ENCODE measurements around the gene ARF6.
"Not testable (repeated sequence)": the region's sequence is repeated elsewhere in the genome, so short reads cannot be mapped to it uniquely, and the experiment has no call there.

ARF6 gene

DNA sequence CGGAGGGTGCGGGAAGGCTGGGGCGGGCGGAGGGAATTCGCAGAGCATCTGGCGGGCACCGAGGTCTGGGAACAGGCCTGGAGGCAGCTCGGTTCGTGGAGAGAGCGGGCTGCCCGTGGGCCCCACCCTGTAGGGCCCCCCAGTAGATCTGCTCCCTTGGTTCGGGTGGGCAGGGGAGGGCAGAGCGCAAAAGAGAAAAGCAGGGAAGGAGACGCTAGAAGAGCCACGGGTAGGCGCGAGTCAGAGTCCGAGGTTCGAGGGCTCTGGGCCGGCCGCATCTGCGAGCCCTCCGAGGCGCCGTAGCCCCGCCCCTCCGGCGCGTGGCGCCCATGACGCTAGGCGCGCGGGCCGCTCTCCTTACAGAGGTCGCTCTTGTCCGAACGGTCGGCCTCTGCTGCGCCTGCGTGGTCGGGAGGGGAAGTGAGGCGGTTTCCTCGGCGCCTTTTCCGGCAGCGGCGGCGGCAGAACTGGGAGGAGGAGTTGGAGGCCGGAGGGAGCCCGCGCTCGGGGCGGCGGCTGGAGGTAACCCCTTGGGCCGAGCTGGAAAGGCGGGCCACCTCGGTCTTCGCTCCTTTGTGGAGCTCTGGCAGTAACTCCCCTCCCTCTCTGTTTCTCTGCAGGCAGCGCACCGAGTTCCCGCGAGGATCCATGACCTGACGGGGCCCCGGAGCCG, at the start of gene ARF6:
ARF6 (plus strand) TSS at position 447 of the 673 bp plus-strand sequence. CDS start 655 bp downstream, outside the sequence.
- DNase-seq (ENCODE audit: low read depth in 1 of 2, low spot score in 1 of 2): peak; percentile 89 to 97

DNA sequence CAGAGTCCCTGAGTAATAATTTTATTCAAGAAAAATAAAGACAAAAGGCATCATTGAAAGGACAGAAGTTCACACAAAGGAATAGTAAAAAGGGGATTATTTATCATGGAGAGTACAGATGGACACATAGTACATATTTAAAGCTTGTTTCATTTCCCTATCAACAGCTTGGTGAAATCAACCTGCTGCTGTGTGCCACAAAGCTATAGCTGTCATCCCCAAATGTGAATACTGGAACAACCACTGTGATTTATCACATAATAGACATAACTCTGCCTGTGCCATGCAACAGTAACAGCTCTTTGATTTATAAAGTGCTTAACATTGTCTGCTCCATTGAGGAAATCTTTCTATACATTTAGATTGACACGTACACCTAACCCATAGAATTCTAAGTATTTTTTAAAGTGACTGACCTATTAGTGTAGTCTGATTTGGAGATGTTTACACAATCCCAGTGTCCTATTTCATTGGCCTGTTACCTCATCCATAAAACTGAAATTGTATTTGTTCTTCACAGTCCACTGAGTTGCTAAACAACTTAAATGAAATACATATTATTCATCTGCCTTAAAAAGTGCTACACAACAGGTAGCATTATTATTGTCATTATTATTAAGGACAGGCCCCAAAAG, 43.6 kb upstream of the ARF6 start:
- no peak for DNase-seq (ENCODE audit: low read depth in 1 of 2, low spot score in 1 of 2)

DNA sequence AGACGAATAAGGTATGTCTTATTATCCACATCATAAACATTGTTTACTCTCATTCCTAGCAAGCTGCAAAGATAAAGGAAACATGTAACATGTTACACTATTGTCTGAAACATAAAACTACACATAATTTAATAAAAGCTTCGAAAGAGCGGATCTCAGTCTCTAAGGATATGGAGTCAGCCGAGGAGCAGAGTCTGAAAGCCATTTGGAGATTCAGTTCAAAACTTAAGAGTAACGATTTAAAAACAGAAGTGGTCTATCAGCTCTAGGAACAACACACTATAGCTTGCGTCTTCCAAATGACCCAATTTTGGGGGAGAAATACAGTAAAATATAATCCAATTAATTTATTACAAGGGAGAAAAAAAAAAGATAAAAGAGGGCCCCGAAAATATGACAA, 41.1 kb upstream of the ARF6 start:
- DNase-seq (ENCODE audit: low read depth in 1 of 2, low spot score in 1 of 2): no peak

DNA sequence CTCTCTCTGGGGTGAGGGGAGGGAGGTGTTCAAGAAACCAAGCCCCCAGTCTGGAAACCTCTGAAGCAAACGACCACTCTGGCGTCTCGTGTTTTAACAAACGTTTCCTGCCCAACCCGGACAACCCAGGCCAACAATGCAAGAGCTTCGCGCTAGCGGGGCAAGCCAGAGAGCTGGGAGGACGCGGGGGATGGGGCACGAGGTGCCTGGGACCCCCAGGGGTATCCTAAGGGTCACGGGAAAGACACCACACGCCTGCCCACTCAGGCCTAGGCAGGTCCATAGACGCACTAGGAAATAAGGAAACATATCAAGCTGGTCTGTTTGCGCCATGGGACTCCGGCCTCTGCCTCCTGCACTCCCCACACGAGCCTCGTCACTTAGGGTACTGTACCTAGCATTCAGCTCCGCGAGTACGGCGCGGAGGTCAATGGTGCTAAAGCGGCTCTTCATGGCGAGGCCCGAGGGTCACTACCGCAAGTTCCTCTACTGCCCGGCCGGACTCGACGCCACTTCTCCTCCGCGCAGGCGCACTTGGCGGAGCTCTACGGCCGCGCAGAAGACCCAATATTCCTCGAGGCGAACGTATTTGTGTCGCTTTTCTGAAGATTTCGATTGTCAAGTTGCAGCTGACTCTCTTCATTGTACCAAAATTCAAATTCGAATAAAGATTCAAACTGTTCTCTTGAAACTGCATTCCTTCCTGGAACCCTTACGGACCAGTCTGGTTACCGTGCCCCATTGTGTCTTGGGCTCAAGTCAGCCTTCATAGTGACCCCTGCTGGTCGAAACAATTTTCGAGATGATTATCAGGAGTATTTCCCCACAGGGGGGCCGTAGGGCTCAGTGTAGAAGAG, 40.4 kb upstream of the ARF6 start, which contains the start of gene NEMF:
NEMF (minus strand) TSS at position 488 of the 857 bp plus-strand sequence; CDS start at position 453, 35 bp downstream.
- peak; percentile 68 to 81 for DNase-seq (ENCODE audit: low read depth in 1 of 2, low spot score in 1 of 2)

DNA sequence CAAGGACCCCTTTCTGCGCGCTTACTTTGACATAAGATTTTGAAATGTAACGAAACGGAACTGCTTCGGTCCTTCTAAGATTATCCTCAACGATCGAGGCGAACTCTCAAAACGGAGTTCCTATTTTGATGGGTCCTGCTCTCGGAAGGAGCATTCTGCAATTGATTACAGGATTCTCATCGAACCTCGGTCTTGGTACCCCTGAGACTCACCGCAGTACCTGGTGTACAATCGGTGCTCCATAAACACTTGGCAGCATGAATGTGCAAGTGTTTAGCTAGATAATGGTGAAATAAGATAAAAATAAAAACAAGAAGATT, 39.8 kb upstream of the ARF6 start:
- no peak for DNase-seq (ENCODE audit: low read depth in 1 of 2, low spot score in 1 of 2)

DNA sequence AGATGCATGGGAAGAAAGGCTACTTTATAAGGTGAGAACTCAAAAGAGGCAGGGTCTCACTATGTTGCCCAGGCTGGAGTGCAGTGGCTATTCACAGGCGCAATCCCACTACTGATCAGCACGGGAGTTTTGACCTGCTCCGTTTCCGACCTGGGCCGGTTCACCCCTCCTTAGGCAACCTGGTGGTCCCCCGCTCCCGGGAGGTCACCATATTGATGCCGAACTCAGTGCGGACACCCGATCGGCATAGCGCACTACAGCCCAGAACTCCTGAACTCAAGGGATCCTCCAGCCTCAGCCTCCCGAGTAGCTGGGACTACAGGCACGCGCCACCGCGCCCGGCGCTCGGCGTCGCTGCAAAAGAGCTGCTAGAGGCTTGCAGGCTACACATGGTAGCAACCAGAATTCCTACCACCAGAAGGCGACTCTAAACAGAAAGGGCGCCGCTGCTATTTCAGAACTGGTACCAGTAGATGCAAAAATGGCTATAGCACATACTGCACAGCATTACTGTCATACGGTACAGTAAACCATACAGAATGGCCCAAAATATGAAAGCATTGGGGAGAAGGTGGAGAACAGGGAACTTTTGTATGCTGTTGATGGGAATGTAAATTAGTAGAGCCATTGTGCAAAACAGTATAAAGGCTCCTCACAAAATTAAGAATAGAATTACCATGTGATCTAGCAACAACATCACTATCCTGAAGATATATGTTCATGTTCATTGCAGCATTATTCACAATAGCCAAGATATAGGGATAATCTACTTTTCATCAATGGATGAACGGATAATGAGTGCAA, 39.1 kb upstream of the ARF6 start:
- peak; percentile 35 to 59 for DNase-seq (ENCODE audit: low read depth in 1 of 2, low spot score in 1 of 2)

DNA sequence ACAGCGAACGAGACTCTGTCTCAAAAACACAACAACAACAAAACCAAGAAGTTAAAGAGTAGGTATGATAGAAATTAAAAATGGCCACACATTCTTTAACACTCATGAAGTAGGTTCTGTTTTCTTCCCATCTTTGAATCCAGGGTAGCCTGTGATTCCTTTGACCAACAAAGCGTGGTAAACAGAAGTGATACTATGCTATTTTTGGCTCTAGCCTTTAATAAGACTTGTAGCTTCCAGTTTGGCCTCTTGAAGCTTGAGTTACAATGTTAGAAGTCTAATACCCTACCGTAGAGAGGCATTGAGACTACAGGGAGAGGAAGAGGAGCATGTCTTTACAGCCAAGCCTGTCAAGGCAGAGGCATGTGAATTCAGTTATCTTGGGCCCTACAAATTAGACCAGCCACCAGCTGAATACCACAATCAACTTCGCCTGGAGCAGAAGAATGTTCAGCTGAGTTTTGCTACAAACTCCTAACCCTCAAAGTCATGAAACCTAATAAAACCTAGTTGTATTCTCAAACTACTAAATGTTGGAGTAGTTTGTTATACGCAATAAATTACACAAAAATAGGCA, 35.4 kb upstream of the ARF6 start:
- no peak for DNase-seq (ENCODE audit: low read depth in 1 of 2, low spot score in 1 of 2)

DNA sequence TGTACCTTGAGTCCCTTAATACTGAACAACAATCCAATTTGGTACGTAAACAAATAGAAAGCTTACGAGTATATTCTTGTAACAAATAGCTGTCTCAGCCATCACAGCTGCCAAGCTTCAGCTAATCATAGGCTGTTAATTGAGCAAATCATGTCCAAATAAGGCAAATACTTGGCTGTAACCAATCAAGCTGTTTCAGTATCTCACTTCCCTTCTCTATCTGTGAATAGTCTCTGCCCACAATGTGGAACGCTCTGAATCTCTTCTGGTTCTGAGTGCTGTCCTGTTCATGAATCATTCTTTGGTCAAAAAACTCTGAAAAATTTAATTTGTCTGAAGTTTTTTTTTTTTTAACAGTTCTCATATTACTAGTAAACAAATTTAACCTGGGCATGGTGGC, 34.5 kb upstream of the ARF6 start:
- no peak for DNase-seq (ENCODE audit: low read depth in 1 of 2, low spot score in 1 of 2)

DNA sequence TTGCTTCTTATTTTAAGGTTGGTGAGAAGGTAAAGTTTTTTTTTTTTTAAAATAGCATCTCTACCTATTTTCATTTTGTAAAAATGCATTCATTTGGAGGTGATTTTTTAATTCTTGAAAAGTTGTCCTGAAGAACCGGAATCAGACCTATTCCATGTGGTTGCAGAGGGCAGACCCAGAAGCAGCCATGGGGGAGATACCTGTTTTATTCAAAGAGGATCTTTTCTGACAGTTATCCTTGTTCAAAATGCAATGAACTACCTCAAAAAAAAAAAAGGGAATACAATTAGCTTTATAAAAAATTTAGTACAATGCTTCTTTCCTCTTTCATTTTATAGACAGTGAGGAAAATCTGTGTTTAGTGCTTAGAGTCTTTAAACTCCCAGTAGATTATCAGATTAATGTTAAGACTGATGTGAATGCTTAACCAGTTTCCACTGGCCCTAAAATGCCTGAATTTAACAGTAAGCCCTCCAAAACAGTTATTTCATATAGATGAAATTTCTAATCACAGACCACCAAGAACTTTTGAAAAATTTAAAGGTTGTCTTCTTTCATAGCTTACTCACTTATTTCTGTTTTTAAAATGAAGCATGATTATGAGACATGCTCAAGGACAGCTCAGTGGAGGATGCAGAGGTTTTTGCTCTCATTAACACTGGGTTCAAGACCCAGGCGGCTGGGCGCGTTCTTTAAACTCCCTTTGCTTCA, 31.7 kb upstream of the ARF6 start:
- DNase-seq (ENCODE audit: low read depth in 1 of 2, low spot score in 1 of 2): no peak

DNA sequence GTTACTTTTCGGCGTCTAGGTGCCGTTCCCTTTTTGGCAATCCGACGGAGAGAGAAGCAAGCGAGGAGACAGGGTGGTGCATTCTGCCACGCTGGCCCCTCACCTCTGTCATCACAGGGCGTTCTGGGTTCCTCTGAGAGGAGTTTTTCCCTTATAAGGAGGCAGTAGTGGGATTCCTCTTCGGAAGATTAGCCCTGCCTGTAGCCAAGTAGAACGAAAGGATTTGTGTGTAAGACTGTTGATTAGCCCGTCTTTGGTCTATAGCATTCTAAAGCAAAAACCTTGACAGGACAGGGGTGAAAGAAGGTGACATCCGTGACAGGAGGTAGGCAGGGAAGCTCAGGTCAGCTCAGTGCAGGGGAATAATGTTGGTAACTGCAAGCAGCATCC, 31.2 kb upstream of the ARF6 start:
- DNase-seq (ENCODE audit: low read depth in 1 of 2, low spot score in 1 of 2): peak in 1 of 2 donors; percentile 64

DNA sequence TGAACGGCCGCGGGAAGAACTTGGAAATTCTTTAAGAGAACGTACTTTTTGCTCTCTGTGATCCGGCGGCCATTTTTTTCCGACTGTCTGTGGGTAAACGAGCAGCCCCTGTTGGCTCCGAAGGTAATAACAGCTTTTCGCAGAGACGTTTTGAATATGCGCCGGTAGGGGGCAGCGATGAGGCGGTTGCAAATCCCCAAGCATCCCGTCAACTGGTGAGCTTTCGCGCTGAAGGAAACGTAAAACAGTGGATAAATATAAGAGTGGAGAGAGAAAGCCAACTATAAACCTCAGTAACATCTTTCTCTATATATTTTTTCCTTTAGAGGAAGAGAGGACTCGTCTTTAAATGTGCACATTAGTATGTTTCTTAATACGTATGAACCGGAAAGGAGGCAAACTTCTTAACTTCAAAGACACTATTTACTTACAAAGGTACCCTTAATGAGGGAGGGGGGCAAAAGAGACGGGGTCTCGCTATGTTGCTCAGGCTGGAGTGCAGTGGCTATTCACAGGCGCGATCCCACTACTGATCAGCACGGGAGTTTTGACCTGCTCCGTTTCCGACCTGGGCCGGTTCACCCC, 30.7 kb upstream of the ARF6 start:
- DNase-seq (ENCODE audit: low read depth in 1 of 2, low spot score in 1 of 2): peak; percentile 84 to 89

DNA sequence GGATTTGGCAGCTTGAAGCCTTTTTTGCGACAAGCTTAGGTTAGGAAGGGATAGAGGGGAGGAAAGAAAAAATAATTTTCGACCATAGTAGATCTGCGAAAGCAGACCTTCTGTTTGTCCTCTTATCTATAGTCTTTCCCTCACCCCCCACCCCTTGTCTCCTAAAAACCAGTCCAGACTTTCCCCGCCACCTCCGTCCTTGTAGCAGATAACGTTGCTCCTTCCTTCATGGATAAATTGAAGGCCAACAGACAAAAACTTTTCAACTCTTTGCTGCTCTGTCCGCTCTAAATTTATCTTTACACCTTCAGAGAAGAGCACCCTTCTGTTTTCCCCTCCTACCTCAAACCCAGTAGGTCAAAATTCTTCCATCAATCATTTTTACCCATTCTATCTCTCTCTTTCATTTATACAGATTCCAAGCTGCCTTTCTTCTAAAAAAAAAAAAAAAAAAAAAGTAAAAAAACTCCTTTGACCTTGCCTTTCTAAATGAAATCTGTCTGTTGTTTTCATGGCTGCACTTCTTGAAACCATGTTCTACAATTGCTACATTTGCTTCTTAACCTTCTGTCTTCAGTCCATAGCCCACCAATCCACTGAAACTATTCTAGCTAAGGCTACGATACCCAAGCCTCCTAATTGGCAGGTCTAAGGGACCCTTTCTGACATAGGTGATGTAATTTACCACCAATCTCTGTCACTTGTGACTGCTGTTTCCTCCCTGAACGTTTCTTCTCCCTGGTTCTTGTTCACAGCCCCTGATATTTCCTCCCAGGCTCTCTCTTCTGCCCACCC, 29.2 kb upstream of the ARF6 start:
- no peak for DNase-seq (ENCODE audit: low read depth in 1 of 2, low spot score in 1 of 2)

DNA sequence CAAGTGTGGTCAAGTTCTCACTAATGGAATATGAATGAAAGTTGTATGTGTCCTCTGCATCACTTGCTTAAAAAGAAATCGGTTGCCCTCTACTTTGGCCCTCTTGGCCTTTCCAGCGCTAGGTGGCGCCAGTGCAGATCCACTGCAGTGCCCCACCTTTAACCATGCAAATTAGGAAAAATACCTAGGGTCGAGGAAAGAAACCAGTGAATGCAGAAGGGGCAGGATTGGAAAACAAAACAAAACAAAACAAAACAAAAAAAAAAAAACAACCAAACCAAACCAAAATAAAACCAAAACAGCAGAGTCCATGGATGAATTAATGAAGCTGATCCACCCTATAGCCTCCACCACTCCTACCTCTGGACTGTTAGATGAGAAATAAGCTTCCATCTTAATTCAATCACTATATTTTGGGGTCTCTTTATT, 27.4 kb upstream of the ARF6 start:
- DNase-seq (ENCODE audit: low read depth in 1 of 2, low spot score in 1 of 2): peak; percentile 55 to 71

DNA sequence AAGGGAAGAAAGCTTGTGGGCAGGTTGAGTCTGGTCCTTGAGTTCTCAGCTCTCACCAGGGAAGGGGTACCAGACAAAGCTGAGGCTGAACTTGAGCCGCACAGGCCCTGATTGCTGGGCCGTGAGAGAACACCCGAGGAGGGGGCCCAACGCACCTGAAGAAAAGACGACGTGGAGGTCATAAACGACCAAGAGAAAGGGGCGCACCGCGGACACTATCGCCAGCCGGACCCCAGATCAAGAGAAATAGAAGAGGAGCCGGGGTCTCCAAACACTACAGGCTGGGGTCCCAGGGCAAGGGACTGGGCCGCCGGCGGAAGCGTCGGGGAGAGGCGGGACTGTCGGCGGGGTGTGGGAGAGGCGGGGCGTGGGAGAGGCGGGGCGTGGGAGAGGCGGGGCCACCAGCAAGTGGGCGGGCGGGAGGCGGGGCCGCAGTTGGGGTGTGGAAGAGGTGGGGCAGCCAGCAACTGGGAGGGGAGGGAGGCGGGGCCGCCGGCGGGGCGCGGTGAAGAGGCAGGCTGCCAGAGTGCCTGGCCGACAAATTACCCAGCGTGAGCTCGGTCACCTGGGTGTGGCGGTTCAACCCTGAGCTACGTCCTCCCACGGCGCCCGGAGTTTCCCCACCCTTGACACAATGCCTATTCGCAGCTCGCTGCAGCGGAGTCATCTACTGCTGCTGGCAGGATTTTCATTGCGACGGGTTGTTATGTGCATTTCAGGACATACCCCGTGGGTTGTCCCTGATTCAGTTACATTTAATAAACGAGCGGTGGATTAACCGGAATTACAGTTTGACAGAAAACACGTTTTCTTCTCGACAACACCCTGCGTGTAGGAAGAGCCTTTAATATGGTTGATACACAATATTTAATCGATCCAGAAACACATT, 24.8 kb upstream of the ARF6 start:
- DNase-seq (ENCODE audit: low read depth in 1 of 2, low spot score in 1 of 2): peak; percentile 94 to 96

DNA sequence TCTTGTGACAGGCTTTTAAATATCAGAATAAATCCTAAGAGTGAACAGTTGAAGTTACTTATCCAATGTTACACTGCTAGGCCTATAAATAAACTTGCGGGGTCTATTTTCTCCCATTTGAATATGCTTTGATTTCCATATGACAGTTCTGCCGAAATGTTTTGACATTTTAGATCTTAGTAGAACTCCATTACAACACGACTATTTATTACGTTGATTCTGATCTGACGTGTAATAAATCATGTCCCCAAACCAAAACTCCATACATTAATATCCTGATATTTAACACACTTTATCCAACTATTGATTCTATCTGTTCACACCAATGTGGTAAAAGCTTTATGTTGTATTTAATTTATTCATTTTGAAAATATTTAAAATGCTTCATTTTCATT, 24.2 kb upstream of the ARF6 start:
- no peak for DNase-seq (ENCODE audit: low read depth in 1 of 2, low spot score in 1 of 2)

DNA sequence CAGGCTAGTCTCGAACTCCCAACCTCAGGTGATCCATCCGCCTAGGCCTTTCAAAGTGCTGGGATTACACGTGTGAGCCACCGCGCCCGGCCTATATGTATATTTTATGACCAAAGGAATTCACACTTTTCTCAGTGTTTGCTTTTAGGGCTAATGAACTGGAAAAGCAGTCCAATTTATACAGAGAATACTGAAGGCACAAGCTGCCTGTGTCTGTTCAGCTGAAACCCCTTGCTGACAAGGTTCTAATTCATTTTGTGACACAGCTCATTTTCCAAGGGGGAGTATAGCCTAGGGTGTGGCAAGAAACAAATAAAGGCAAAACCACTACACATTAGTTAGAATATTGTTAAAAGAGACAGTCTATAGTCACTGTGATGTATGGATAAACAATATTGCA, 22.0 kb upstream of the ARF6 start:
- no peak for DNase-seq (ENCODE audit: low read depth in 1 of 2, low spot score in 1 of 2)

DNA sequence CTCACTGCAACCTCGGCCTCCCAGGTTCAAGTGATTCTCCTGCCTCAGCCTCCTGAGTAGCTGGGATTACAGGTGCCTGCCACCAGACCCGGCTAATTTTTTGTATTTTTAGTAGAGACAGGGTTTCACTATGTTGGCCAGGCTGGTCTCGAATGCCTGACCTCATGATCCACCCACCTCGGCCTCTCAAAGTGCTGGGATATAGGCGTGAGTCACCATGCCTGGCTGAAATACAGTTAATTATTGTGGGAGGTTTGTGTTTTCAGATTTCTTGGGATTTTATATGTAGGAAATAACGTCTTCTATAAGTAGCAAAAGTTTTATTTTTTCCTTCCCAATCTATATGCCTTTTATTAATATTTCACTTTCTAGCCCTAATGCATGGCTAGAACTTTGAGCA, 19.3 kb upstream of the ARF6 start:
- DNase-seq (ENCODE audit: low read depth in 1 of 2, low spot score in 1 of 2): not testable (repeated sequence)

DNA sequence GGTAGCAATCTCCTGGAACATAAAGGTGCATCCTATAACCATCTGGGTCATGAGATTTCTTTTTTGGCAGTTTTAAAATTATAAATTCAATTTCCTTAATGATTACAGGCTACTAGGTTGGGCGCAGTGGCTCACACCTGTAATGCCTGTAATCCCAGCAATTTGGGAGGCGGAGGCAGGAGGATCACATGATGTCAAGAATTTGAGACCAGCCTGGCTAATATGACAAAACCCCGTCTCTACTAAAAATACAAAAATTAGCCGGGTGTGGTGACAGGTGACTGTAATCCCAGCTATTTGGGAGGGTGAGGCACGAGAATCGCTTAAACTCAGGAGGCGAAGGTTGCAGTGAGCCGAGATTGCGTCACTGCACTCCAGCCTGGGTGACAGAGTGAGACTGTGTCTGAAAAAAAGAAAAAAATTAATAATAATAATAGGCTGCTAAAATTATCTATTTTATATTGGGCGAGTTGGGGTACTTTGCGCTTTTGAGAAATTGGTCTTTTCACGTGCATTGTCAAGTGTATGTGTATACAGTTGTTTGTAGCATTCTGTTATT, 17.2 kb upstream of the ARF6 start:
- no peak for DNase-seq (ENCODE audit: low read depth in 1 of 2, low spot score in 1 of 2)

Data from activated CD4-positive, alpha-beta T cell treated with anti-CD3 and anti-CD28 coated beads, Interleukin-2, amount 50 U/mL, for 24 hours (primary cell).